NCI-H1092 (cell line): Measurements from ENCODE around the gene TRPM2.

ENCODE experiments used
- DNase-seq: peaks from one replicate; lab custom pipeline; 2025; lab: John Stamatoyannopoulos, UW

The TRPM2 gene

DNA sequence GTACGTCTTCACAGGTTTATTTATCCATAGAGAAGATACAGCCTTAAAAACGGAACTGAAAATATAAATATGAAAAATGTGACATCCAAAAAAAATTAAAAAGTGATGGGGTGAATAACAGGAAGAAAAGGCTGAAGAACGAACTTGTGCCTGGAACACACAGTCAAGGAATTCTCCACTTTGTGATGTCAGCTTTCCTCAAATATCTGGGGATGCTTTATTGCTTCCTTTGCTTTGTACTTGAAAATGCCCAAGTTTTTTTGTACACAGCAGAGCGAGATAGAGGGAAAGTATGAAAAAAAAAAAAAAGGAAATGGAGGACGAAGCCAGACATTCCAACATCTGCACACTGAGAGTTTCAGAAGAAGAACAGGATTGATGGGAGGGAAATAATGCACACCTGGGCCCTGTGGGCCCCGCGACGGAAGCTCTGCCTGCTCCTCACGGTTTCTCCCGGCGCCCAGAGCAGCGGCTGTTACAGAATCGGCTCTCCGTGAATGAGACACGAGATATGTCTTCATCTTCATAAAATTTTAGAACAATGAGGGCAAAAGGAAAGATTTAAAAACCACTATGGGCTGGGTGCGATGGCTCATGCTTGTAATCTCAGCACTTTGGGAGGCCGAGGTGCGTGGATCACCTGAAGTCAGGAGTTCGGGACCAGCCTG, 91.9 kb downstream of the TRPM2 start:
- DNase-seq = no peak

DNA sequence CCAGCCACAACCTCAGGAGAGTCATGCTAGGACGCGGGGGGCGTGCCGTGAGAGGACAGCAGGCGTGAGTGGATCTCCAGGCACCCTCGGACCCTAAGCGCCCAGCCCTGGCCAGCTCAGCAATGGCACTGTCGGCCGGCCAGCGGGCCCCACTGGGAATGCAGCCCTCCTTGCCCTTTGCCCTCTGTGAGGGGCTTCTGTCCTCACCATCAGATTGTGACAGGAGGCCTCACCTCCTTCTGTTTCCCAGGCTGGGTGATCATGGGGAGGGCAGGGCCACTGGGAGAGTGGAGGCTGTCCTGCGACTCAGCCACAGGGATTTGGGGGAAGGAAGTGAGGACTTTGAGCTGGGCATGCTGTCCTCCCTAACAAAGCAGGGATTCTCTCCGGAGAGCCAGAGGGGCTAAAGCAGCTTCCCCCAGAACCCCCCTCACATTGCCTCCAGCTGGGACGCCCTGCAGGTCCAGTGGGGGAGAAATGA, 95.3 kb downstream of the TRPM2 start:
- DNase-seq = no peak

DNA sequence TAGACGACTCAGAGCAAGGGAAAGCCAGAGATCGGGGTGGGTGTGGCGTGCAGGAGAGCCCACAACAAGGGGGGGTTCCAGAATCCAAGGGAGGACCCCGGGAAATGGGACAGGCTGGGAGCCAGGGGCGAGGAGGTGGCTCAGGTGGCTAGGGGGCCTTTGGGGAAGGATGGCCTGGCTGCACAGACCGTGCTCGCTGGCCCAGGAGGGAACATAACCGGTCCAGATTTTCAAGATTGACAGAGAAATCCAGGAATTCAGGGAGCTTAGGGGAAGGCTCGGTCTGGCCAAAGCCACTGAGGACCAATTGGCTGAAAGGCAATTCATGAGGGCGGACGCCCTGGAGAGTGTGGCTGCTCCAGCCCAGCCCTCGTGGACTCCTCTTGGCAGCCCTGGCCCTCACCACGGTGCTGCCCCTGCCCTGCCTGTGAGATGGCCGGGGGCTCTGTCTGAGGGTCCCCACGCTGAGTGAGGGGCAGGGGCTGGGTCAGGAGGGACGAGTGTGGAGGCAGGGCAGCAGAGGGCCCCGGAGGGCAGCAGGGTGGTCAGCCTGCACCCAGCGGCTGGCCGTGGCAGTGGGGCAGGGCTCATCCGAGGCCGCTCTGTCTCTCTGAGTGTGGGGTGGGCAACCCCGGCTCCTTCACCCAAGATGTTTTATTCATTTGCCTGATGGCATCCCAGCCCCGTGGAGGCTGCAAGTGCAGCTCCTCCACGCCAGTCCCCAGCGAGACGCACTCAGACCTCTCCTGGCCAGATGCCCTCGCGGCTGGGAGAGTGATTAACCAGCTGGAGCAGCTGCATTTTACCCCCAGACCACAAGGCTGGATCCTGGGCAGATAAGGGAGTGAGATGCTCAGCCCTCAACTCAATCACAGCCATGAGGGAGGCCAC, 96.3 kb downstream of the TRPM2 start:
- DNase-seq = no peak

DNA sequence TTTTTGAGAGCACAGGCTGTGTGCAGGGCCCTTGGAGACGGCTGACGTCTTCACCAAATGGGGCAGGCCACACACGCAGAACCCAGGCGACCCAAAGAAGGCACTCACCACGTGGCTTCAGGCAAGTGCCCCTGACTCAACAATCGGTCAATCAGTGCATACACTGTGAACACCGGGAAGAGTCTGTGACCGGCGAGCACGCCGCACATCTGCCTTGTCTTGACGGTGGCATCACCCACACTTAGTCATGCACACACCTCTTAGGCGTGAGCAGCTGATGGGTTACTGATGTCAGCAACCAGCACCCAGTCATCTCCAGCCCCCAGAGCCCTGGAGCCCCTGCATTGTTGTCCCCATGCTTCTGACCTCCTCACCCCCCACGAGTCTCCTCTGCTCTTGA, 97.0 kb downstream of the TRPM2 start:
- no peak for DNase-seq

DNA sequence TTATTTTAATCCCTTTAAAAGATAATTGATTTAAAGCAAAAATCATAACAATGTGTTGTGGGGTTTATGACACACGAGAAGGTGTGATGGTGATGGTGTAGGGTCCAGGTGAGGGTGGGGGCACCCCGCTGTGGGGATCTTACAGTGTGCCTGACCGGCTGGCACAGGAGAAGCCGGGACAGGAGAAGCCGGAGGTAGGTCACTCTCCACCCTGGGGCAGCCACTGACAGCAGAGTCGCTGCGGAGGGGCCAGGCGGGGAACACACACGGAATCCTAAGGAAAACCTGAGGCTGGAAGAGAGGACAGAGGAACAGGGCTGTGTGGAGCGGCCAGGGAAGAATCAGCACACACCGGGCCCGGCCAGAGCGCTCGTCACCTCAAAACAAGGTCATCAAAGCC, 97.6 kb downstream of the TRPM2 start:
- no peak for DNase-seq

DNA sequence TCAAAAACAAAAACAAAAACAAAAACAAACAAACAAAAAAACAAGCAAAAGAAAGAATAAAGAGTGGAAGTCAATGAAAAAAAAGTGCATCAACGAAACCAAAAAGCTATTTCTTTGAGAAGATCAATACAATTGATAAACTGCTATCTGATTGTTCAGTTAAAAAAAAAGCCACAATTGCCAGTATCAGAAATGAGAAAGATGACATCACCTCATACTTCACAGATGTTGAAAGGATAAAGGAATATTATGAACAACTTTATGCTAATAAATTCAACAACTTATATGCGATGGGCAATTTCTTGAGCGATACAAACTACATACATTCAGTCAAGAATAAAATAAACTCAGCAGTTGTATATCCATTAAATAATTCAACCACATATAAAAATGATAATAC, 99.7 kb downstream of the TRPM2 start:
- no peak for DNase-seq

DNA sequence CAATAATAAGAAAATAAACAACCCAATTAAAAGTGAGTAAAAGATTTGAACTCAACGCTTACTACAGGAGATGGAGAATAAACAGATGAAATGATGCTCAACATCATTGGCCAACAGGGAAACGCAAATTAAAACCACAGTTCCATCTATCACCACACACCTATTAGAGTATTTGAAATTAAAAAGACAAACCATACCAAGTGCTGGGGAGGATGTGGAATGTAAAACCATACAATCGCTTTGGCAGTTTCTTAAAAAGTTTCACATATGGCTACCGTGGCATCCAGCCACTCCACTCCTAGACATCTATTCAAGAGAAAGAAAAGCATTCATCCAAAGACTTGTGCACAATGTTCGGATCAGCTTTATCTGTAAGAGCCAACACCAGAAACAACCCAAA, 100.6 kb downstream of the TRPM2 start:
- DNase-seq = no peak

DNA sequence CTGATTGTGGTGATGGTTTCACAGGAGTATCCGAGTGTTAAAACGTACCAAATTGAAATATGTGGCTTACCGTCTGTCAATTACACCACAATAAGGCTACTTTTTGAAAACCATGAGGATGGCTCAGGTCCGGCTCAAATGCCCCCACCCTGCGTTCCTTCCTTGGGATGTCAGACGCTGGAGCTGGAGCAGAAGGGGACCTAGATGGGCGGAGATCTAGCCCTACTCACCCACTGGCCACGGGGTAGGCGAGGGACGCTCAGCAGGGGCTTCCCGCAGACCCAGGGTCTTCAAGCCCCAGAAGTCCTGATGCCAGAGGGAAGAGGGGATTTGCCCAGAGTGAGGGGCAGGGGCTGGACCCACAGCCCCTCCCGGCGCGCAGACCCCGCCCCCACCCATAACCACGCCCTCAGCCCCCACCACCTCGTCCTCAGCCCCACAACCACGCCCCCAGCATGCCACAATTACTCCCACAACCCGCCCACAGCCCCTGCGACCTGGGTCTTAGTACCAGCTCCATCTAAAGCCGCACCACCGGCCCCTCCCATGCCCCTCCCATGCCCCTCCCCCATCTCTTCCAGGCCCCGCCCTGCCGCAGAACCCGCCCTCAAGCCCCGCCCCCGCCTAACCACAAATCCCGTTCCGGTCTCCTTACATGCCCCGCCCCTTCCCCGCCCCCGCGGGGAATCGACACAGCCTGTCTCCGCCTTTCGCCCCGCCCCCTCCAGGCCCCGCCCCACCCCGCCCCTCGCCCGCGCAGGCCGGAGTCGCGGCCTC, 101.5 kb downstream of the TRPM2 start, which contains the start of gene LRRC3:
LRRC3 (plus strand) TSS at position 764 of the 777 bp plus-strand sequence. CDS start 1,135 bp downstream, outside the sequence.
- peak; percentile 89 for DNase-seq

DNA sequence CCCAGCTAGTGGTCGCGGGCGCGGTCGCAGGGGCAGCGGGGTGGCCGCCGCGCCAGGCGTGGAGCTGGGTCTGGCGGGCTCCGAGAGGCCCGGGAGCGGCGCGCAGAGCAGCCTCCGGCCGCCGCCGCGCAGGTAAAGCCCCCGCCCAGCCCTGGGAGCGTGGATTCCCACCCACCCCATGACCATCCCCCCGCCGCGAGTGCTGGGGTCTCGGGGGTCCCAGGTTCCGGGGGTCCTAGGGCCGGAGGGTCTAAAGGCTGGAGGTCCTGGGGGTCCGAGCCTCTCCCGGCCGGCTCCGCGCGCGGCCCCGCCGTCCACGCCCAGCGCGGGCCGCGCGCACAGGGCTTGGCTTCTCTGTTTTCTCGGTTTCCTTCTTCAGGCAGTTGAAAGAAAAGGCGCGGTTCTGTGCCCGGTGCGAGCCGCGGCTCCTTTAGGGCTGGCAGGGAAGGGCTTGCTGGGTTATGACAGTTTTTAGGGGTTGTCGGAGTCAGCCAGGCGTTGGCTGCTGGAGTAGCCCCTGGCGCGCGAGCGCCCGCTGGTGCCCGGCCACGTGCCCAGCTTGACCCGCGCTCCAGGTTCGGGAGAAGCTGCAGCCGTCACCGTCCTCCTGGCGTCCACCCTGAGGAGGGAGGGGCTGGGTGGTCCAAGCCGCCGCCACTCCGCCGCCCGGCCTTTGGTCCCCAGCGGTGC, 102.2 kb downstream of the TRPM2 start:
- peak; percentile 13 for DNase-seq

DNA sequence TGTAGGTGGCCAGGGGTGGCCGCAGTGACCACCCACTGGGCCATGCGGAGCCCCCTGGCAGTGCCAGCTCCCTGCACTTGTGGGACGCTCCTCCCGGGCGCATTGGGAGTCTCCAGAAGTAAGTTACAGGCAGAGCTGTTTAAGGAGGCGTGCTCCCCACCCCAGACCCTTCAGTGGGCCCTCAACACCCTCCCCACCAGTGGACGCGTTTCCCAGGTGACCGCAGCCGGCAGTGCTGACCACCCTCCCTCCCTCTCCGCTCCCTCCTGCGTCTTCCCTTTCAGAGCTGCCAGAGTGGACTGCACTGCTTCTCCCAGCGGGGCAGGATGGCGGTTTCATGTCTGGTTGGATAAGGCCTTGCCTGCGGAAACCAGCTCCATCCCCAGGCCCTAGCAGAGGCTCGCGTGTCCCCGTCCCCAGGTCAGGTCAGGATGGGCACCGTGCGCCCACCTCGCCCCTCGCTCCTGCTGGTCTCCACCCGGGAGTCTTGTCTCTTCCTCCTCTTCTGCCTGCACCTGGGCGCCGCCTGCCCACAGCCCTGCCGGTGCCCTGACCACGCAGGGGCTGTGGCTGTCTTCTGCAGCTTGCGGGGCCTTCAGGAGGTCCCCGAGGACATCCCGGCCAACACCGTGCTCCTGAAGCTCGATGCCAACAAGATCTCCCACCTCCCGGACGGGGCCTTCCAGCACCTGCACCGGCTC, 102.9 kb downstream of the TRPM2 start:
- DNase-seq = no peak

DNA sequence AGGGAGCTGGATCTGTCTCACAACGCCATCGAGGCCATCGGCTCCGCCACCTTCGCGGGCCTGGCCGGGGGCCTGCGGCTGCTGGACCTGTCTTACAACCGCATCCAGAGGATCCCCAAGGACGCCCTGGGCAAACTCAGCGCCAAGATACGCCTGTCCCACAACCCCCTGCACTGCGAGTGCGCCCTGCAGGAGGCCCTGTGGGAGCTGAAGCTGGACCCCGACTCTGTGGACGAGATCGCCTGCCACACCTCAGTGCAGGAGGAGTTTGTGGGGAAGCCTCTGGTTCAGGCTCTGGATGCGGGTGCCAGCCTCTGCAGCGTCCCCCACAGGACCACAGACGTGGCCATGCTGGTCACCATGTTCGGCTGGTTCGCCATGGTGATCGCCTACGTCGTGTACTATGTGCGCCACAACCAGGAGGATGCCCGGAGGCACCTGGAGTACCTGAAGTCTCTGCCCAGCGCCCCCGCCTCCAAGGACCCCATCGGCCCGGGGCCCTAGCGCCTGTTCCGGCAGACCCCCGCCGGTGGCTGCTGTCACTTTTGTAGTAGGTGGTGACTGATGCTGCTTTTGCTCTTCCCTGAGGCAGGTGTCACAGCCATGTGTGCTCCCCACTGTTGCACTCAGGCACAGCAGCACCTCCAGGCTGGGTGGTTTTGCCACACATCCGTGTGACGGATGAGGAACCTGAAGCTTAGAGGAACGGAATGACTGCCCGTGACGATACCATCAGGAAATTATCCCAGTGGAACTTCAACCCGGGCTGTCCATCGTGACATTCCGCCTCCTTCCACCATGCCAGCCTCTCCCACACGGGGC, 103.7 kb downstream of the TRPM2 start:
- DNase-seq = no peak

DNA sequence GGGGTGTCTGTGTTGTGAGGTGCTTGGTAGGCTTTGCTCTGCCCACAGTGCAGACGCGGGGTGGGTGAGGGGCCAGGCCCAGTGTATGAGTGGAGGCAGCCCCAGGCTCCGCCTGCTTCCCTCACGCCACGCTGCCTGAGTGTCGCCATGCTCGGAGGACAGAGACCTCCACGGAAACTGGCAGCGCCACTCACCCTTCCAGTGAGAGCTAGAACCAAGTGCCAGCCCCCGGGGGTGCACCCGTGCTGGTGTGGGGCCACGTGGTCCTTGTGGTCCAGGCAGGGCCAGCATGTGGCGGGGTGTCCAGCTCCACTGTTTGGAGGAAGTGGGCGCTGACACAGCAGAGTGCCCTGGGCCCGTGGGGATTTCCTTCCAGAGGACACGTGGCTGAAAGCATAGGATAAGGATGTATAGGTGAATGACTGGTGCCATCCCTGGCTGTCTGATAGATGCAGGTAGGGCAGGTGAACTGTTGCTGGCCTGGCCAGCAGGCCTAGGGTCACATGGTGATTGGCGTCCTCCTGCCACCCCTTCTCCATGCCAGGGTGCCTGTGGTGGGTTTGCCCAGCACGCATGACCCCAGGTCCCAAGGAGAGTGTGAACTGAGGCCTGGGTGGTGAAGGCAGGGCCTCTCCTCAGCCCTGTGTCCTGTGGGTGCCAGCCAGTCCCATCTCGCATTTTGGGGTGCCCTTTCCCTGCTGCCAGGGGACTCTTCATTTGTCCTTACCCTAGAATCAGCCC, 105.7 kb downstream of the TRPM2 start:
- DNase-seq = no peak

DNA sequence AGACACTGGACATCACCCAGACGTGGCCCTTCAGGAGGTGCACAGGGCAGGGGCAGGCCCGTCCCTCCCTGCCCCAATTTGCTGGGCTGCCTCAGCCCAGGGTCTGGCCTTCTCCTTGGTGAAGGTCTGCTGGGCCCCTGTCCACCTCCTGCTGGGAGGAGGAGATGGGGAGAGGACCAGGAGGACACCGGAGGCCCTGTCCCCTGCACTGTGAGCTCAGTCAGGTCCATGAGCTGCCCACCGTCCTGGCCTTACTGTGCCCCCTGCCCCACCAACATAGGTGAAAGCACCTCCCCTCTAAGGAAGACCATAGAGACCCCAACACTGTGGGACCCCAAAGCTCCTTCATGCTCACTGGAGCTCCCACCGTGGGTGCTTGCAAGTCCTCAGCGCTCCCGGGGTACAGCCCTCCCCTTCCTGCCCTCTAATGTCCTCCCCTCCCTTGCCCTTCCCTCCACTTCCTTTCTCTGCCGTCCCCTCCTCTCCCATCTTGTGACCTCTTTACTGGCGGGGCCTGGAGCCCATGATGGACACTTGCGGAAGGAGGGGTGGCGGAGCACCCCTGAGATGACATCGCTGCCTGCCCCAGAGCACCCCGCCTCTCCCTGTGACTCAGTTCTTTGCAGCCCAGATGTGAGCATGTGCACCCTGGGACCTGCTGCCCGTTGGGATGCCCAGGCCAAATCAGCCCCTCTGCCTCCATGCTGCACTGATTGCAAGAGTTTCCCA, 106.5 kb downstream of the TRPM2 start:
- no peak for DNase-seq

DNA sequence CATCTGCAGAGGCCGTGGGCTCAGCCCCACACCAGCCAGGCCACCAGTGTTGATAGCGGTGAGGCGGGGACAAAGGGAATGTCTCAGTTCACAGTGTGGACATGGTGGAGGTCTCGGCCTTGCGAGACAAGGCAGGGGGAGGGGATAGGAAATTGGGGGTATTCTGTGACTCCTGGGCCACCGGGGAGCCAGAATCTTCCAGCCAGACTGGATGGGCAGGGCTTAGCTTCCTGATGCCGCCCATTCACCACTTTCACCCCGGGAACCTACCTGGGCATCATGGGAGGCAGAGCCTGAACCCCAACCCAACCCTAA, 107.0 kb downstream of the TRPM2 start:
- DNase-seq = no peak

DNA sequence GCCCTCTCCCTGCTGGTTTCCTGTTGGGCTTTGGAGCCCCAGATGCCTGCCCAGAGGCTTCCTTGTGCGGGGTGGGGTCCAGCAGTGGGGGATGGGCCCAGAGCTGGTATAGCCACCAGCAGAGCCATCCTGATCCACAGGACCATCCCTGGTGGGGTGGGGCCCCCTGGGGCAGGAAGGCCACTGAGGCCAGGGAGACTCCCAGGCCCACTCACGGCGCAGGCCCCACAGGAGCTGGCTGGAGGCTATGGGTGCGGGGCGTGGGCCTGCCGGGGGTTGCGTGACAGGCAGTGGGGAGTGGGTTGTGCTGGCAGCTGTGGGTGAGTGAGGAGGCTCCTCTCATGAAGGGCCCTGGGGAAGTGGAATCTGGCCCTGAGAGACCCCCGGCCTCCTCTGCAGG, 107.6 kb downstream of the TRPM2 start:
- no peak for DNase-seq

DNA sequence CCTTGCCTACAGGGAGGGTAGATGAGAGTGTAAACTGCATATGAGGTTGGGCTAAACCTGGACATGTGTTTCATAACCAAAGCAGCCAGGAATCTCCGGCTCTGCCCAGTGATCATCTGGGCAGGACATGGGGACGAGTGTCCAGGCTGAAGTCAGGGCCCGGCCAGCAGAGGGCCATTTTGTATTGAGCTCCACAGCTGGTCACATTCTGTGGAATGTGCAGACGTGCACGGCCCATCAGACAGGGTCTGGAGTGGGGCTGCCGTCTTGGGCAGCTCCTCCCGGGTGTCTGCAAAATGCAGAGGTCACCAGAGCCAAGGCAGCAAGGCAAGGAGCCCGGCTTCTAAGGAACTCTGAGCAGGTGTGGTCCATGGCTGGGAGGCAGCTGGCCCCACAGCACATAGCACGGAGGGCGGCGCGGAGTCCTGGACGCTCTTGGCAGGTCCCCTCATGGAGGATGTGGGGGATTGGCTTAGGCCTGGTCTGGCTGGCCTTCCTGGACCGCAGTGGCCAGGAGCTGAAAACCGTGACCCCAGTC, 108.1 kb downstream of the TRPM2 start:
- DNase-seq = no peak

DNA sequence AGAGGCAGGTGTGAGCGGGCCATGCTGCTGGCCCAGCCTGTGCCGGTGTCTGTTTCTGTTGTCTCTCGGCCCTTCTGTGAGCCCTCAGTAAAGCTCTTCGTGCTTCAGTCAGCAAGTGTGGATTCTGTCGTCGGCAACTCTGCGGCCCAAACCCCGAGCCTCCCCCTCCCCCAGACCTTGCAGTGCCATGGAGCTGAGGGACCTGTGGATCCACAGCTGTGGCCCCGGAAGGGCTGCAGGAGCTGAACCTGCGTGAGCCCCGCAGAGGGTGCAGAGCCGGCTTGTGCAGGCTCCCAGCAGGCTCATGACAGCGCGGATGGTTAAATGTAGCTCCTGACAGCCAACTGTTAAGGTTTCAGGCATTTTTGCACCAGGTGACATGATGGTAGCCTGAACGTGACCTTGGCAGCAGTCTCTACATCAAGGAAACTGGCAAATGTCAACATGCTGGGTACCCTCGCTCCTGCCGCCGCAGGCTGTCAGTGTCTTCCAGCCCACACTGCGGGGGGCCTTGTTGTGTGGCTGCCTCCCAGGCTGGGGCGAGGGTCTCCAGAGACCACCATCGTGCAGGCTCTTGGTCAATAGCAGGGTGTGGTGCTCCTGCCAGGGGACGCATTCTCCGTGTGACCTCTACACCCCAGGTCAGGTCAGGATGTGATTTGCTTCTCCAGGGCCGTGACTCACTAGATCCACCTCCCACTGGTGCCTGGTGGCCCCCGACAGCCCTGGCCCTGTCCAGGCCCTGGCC, 108.8 kb downstream of the TRPM2 start:
- DNase-seq = no peak

DNA sequence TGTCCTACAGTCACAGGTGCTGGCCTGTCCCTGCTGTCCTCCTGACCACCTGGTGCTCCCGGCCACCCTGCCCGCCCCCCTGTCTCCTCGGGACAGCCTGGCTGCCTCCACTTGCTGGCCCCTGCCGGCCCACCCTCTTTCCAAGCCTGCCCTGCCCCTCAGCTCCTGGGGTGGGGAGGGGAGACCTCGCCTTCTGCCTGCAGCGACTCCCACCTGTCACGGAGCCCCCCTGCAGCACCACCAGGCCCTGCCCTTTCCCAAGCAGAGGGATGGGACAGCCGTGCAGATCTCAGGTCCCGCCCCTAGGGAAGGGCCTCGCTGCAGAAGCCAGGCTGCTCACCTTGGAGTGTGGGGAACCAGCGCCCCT, 109.4 kb downstream of the TRPM2 start:
- no peak for DNase-seq
